Stomach smooth muscle (tissue), 2 donors: Measurements from ENCODE around the gene OLA1.

Experiments
- H3K27ac ChIP-seq: one replicate; pipeline ENCODE4 v1.7.0; 2013; ENCODE audit warnings: mild to moderate bottlenecking, low read length, inconsistent platforms
- H3K27me3 ChIP-seq, 2 donors: one replicate each; pipeline ENCODE4 v1.7.0; 2013; ENCODE audit warnings: low read length in 2 of 2; ENCODE audit not compliant: insufficient read depth in 2 of 2, control insufficient read depth in 1 of 2
- H3K36me3 ChIP-seq, 2 donors: one replicate each; pipeline ENCODE4 v1.7.0; 2013; ENCODE audit warnings: low read length in 2 of 2; ENCODE audit not compliant: control insufficient read depth in 2 of 2, insufficient read depth in 2 of 2
- H3K4me1 ChIP-seq: one replicate; pipeline ENCODE4 v1.7.0; 2013; ENCODE audit warnings: low read length; ENCODE audit not compliant: control insufficient read depth, insufficient read depth
- H3K4me3 ChIP-seq, 2 donors: one replicate each; pipeline ENCODE4 v1.7.0; 2013; ENCODE audit warnings: low read length in 2 of 2
- H3K9ac ChIP-seq, 2 donors: one replicate each; pipeline ENCODE4 v1.7.0; 2013; ENCODE audit warnings: low read length in 2 of 2, mild to moderate bottlenecking in 1 of 2
- H3K9me3 ChIP-seq, 2 donors: one replicate each; pipeline ENCODE4 v1.7.0; 2013; ENCODE audit warnings: low read length in 2 of 2; ENCODE audit not compliant: control insufficient read depth in 2 of 2
- donor health status: healthy.
- donor health status: Pancreatic carcinoma.

Gene OLA1

GRCh38 chr2:174053355-174054151, 194.8 kb downstream of the OLA1 start:
- no peaks in the 10 kb centered on the region for H3K27me3 ChIP-seq
- H3K4me3 ChIP-seq = no peak overlapping the region
- no peaks in the 10 kb centered on the region for H3K9me3 ChIP-seq
- no peak overlapping the region for H3K27ac ChIP-seq
- H3K9ac ChIP-seq = no peak overlapping the region
- H3K36me3 ChIP-seq = no peaks in the 10 kb centered on the region
- peaks cover 2% of the 10 kb centered on the region for H3K4me1 ChIP-seq

- no peak overlapping the region for H3K9ac ChIP-seq
- no peaks in the 10 kb centered on the region for H3K27me3 ChIP-seq
- peaks cover 2% of the 10 kb centered on the region for H3K4me1 ChIP-seq
- no peaks in the 10 kb centered on the region for H3K9me3 ChIP-seq
- no peak overlapping the region for H3K4me3 ChIP-seq
- no peak overlapping the region for H3K27ac ChIP-seq
- no peaks in the 10 kb centered on the region for H3K36me3 ChIP-seq
Observed at GRCh38 chr2:174052584-174052976, 195.8 kb downstream of the OLA1 start.

- Histone ChIP-seq H3K4me3 (no peak overlapping the region), H3K9me3 (no peaks in the 10 kb centered on the region), H3K4me1 (peaks cover 2% of the 10 kb centered on the region), H3K27ac (no peak overlapping the region), H3K36me3 (no peaks in the 10 kb centered on the region), H3K9ac (no peak overlapping the region), H3K27me3 (no peaks in the 10 kb centered on the region)
Observed at GRCh38 chr2:174051741-174052583, 196.4 kb downstream of the OLA1 start.

GRCh38 chr2:174051068-174051467, 197.3 kb downstream of the OLA1 start:
- H3K9me3 ChIP-seq = no peaks in the 10 kb centered on the region
- no peaks in the 10 kb centered on the region for H3K36me3 ChIP-seq
- H3K4me3 ChIP-seq = no peak overlapping the region
- no peaks in the 10 kb centered on the region for H3K27me3 ChIP-seq
- H3K27ac ChIP-seq = no peak overlapping the region
- no peak overlapping the region for H3K9ac ChIP-seq
- H3K4me1 ChIP-seq = peaks cover 2% of the 10 kb centered on the region

- Histone ChIP-seq H3K9ac (no peak overlapping the region), H3K9me3 (no peaks in the 10 kb centered on the region), H3K27ac (no peak overlapping the region), H3K27me3 (no peaks in the 10 kb centered on the region), H3K4me1 (peaks cover 2% of the 10 kb centered on the region), H3K36me3 (no peaks in the 10 kb centered on the region), H3K4me3 (no peak overlapping the region)
Observed at GRCh38 chr2:174049895-174050294, 198.4 kb downstream of the OLA1 start.

GRCh38 chr2:174048243-174048642, 200.1 kb downstream of the OLA1 start:
- H3K27ac ChIP-seq = no peak overlapping the region
- H3K4me1 ChIP-seq = no peaks in the 10 kb centered on the region
- H3K4me3 ChIP-seq = no peak overlapping the region
- H3K36me3 ChIP-seq = no peaks in the 10 kb centered on the region
- no peaks in the 10 kb centered on the region for H3K27me3 ChIP-seq
- H3K9ac ChIP-seq = no peak overlapping the region
- no peaks in the 10 kb centered on the region for H3K9me3 ChIP-seq

GRCh38 chr2:174047746-174048145, 200.6 kb downstream of the OLA1 start:
- no peak overlapping the region for H3K9ac ChIP-seq
- H3K27ac ChIP-seq = no peak overlapping the region
- H3K36me3 ChIP-seq = no peaks in the 10 kb centered on the region
- no peaks in the 10 kb centered on the region for H3K9me3 ChIP-seq
- no peaks in the 10 kb centered on the region for H3K4me1 ChIP-seq
- H3K4me3 ChIP-seq = no peak overlapping the region
- no peaks in the 10 kb centered on the region for H3K27me3 ChIP-seq

- Histone ChIP-seq H3K36me3 (no peaks in the 10 kb centered on the region), H3K9ac (no peak overlapping the region), H3K4me1 (no peaks in the 10 kb centered on the region), H3K9me3 (no peaks in the 10 kb centered on the region), H3K4me3 (no peak overlapping the region), H3K27ac (no peak overlapping the region), H3K27me3 (no peaks in the 10 kb centered on the region)
Observed at GRCh38 chr2:174046172-174046571, 202.2 kb downstream of the OLA1 start.

GRCh38 chr2:174044556-174044955, 203.8 kb downstream of the OLA1 start:
- H3K9me3 ChIP-seq = no peaks in the 10 kb centered on the region
- no peaks in the 10 kb centered on the region for H3K36me3 ChIP-seq
- H3K4me3 ChIP-seq = no peak overlapping the region
- no peak overlapping the region for H3K9ac ChIP-seq
- no peak overlapping the region for H3K27ac ChIP-seq
- H3K27me3 ChIP-seq = no peaks in the 10 kb centered on the region
- H3K4me1 ChIP-seq = peaks cover 5% of the 10 kb centered on the region

- H3K27me3 ChIP-seq = no peaks in the 10 kb centered on the region
- peaks cover 7% of the 10 kb centered on the region for H3K4me1 ChIP-seq
- no peak overlapping the region for H3K9ac ChIP-seq
- H3K9me3 ChIP-seq = no peaks in the 10 kb centered on the region
- no peak overlapping the region for H3K4me3 ChIP-seq
- no peaks in the 10 kb centered on the region for H3K36me3 ChIP-seq
- no peak overlapping the region for H3K27ac ChIP-seq
Observed at GRCh38 chr2:174040417-174040701, 208.0 kb downstream of the OLA1 start.
